ENCODE results near the gene S100P.

Gene S100P

GRCh38 chr4:6695660-6696610, 2.3 kb downstream of the S100P start:
- no peak for DNase-seq (ENCODE audit: extremely low read depth, low read depth)
- TF ChIP-seq CTCF (IDR thresholded peaks at IDR 0.05; ENCODE audit: low read depth, low read length) = no peak

GRCh38 chr4:6696611-6697010, 2.9 kb downstream of the S100P start:
- DNase-seq (ENCODE audit: extremely low read depth, low read depth) = no peak
- no peak for TF ChIP-seq CTCF (IDR thresholded peaks at IDR 0.05; ENCODE audit: low read depth, low read length)

DNA sequence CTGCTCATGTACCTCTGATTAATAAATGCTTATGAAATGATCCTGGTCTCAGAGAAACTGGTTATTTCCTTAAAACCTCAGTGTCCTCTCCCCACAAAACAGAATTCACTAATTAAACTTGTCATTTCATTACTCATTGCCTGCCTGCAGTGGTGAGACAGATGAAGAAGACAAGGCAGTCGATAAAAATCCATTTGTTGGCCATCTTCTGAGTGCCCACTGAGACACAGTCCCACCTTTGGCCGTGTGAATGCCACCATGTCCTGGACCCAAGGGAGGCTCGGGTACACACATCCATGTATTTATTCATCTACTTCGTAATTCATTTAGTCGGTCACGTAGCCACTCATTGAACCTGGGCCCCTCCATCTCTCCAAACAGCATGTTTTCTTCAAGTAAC, 3.5 kb downstream of the S100P start:
- DNase-seq (ENCODE audit: extremely low read depth, low read depth) = no peak
- TF ChIP-seq CTCF (IDR thresholded peaks at IDR 0.05; ENCODE audit: low read depth, low read length) = no peak

DNA sequence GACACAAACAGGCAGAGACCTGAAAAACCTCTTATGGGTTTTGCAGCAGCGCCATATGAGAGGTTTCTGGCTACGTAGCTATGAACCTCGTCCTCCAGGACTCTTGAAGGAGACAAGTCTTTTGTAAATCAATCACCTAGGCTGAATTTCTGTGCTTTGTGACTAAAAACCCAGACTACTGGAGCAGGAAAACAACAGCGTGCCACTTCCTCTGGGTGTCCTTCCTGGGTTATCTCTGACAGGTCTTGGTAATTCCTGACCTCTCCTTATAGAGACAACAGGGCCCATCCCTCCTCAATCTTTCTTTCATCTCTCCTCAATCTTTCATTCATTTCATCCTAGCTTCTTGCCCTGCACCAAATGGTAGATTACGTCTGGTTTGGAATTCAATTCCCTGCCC, 5.7 kb downstream of the S100P start:
- DNase-seq (ENCODE audit: extremely low read depth, low read depth) = no peak
- no peak for TF ChIP-seq CTCF (IDR thresholded peaks at IDR 0.05; ENCODE audit: low read depth, low read length)

DNA sequence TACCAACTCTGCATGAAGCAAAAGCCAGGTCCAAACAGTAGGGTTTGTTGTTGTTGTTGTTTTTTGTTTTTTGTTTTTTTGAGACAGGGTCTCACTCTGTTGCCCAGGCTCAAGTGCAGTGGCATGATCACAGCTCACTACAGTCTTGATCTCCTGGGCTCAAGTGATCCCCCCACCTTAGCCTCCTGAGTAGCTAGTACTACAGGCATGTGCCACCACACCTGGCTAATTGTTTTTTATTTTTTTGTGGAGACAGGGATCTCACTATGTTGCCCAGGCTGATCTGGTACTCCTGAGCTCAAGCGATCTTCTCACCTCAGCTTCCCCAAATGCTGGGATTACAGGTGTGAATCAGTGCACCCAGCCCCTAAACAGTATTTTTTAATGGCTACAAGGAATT, 6.2 kb downstream of the S100P start:
- TF ChIP-seq CTCF (IDR thresholded peaks at IDR 0.05; ENCODE audit: low read depth, low read length) = no peak
- DNase-seq (ENCODE audit: extremely low read depth, low read depth) = no peak

DNA sequence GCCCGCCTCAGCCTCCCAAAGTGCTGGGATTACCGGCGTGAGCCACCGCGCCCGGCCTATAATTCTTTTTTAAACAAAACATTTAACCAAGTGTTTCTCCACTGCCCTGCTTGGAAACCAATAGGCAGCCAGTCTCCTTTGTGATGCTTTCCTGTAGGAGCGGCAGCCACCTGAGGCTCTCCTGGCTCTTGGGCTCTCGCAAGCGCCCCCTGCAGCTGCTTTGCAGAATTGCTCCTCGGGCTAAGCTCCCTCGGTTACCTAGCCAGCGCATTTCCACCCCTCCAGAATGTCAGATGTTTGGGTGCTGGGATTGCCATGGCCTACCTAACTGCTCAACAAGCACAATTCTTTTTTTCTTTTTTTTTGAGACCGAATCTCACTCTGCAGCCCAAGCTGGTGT, 7.7 kb downstream of the S100P start:
- no peak for DNase-seq (ENCODE audit: extremely low read depth, low read depth)
- peak; percentile 15 for TF ChIP-seq CTCF (IDR thresholded peaks at IDR 0.05; ENCODE audit: low read depth, low read length)

DNA sequence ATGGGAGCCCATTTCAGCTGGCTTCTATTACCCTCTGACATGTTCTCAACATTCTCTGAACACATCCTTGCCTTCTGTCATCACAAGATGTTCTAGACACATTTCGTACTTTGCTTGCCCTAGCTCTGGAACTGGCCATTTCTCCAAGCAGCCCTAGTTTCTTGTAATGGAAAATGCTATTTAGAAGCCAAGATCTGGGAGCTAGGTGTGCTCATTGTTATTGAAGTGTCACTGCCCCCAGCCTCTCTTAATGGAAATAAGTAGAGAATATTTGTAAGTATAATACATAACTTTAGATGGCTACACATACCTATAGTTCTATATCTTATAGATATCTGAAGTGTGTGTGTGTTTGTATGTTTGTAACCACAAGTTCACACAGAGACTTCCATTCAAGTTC, 9.1 kb downstream of the S100P start:
- TF ChIP-seq CTCF (IDR thresholded peaks at IDR 0.05; ENCODE audit: low read depth, low read length) = no peak
- DNase-seq (ENCODE audit: extremely low read depth, low read depth) = no peak

Measured in AG09319 (cell line).